ENCODE data around the gene NAT10.
A peak's percentile ranks its signal among the peaks of the same experiment; 100 is the strongest.
"Not testable (repeated sequence)": the region's sequence is repeated elsewhere in the genome, so short reads cannot be mapped to it uniquely, and the experiment has no call there.

Gene NAT10

DNA sequence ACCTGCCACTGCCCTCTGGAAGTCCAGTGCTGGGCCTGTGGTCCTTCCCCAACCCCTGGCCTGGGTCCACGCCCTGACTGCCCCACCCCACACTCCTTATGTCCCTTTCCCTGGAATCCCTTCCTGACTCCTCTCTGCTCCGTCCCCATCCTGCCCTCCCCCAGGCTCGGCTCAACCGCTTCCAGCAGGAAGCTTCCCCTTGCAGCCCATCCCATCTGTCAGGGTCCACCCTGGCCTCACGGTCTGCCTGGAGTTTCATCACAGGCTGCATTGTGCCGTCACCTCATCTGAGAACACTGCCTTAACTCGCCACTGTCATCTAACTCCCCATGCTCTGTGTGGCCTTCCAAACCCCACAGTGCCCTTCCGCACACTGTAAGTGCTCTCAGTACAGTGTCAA lies 64.3 kb downstream of the NAT10 start:
- DNase-seq = no peak

DNA sequence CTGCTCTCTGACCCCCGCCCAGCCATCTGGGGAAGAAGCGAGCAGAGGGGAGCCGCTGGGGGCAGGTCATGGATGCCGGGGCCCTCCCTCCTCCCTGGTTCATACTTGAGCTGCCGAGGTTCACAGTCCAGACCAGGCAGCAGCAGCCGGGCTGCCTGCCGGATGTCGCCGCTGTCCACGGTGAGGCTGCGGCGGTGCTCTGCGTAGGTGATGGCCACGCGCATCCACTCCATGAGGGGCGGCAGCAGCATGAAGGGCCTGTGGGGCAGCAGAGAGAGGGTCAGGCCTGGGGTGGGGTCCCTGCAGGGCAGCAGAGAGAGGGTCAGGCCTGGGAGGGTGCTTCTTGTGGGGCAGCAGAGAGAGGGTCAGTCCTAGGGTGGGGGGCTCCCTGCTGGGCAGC lies 67.6 kb downstream of the NAT10 start:
- no peak for DNase-seq

DNA sequence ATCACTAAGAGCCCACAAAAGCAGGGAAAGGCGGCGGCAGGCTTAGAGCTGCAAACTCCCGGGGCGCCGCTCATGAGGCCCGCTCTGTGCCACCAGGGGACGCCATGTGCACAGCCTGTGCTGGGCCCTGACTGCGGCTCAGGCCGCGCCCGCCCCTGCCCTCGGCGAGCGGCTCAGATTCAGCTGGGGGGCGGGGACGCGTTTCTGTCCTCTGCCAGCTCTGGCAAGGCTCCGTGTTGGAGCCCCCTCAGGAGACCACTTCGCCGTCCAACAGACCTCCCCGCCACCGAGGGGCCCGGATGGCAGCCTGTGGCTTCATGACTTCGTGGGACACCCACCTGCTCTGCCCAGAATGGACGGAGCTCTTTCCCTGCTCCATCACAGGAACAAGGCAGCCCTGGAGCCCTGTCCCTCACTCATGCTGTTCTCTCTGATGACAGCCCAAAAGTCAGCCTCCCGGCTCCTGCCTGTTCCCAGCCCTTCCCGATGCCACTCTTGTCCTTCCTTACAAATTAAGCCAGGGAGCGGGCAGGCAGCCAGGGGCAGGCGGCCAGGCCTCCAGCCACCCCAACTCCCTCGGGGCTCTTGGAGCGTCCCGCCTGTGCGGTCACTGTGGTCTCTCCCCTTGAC lies 69.1 kb downstream of the NAT10 start:
- DNase-seq = peak; percentile 21

DNA sequence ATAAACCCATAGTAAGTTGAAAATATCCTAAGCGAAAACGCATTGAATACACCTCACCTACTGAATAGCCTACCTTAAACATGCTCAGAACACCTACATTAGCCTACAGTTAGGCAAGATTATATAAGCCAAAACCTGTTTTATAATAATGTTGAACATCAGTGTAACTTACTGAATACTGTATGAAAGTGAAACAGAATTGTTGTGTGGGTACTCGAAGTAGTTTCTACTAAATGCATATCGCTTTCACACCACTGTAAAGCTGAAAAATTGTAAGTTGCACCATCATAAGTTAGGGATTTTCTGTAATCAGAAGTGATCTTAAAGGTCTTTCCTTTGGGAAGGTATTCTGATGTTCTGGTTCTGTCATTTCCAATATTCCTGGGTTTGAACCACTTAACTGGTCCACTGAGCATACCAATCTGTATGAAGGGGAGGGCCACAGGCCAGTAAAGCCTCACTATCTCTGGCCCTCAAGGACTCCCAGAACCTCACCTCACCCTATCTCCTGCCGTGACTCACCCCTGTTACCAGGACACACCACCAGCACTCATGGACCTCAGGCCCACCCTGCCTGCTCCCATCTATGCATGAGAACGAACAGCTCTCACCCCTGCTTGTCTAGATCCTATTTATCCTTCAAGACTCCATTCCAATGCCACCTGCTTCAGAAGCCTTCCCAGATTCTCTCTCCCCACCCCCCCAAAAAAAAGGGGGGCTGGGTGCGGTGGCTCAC lies 70.0 kb downstream of the NAT10 start:
- DNase-seq = no peak

DNA sequence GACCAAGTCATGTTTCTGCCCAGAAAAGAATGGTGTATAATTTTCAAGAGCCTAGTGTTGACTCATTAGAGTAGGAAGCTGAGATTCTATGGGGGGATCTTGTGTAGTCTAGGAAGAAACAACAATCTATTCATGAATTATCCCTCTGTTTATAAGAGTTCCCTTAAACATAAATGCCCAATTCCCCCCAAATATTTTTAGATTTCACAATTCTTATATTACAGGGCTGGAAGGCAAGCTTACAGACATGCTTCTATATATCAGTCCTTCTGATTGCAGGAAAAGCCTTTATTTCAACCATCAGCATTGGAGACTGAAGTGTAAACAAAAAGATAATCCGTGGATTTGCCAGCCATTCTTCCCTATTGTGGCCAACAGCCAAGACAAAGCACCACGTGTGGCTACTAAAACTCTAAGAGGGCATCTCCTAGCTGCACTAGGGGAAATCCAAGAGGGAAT lies 71.4 kb downstream of the NAT10 start:
- DNase-seq = peak; percentile 7

DNA sequence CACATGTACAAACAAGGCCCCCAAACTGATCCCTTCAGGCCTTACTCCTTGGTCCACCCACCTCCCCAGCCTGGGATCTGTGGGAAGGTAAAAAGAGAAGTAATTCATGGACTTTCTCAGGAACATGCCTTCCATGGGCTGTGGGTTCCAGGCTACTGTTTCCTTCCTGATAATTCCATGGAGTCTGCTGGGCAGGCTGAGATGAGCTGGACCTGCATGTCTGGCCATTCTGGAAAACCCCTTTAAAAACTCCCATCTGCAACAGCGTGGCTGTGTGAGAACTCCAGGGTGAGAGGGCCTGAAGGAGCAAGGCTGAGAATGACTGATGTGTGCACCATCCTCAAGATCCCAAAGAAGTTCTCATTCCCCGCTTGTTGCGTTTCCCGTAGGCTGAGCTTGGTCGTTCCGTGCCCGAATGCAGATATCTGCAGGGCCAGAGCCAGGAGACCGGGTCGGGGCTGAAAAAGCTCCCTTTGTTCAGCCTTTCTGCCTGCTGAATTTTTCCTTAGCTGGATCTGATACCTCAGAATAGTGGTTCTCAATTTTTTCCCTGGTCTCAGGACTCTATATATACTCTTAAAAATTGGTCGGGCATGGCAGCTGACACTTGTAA lies 72.9 kb downstream of the NAT10 start:
- no peak for DNase-seq

DNA sequence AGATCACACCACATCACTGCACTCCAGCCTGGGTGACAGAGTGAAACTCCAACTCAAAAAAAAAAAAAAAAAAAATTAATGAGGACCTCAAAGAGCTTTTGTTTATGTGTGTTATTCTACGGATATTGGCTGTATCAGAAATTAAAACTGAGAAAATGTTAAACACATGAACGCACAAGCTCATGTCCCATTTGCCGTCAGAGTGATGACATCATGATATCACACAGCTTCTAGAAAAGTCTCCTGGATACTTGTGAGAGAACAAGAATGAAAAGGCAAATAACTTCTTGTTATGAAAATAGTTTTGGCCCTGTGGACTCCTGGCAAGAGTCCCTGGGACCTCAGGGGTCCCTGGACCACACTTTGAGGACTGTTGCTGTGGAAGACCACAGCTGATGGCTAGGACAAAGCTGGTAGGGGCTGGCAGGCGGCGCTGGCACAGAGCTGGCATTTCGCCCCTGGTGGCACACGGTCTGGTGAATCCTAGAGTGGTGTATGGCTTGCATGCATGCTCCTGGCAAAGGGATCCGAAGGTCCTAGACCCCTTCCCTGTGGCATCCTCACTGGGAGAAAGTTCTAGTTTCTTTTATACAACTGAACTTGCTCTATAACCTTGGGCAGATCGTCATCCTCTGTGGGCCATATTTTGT lies 73.7 kb downstream of the NAT10 start:
- DNase-seq = no peak

DNA sequence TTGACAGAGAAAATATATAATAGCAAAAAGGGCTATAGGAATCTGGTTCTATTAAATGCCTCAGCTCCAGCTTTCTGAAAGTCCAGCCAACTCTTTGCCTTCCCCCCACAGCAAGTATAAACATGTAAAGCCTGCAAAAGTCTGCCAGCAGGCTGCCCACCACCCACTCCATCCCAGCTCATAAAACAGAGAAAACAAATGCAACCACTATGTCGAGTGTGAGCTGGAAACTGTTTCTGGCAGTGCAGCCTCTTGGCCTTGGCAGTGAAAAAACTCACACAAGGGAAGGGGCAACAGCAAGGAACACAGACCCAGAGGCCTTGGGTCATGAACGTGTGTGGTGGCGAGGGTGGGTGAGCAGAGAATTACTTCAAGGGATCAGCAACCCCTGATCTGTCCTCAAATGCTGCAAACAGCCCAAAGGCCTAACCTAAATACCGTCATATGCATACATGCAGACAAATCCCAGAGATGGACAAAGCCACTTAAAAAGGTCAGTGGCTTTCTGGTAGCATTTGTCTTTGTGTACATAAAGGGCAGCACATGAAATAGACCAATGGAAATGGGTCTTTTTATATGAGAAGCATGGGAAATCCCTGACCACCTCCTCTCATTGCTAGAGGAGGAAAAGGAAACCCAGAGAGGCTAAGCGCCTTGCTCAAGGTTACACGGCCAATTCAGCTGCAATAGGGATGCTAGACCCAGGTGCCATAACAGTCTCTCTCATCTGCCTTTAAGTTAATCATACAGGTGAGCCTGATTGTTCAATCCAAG lies 74.8 kb downstream of the NAT10 start:
- DNase-seq = no peak

DNA sequence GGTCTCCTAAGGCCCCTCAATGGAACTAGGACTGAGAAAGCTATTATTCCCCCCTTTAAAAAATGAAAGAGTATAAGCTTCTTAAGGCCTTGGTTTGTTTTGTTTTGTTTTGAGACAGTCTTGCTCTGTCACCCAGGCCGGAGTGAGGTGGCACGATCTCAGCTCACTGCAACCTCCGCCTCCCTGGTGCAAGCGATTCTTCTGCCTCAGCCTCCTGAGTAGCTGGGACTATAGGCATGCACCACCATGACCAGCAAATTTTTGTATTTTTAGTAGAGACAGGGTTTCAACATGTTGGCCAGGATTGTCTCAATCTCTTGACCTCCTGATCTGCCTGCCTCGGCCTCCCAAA lies 75.4 kb downstream of the NAT10 start:
- DNase-seq = not testable (repeated sequence)

DNA sequence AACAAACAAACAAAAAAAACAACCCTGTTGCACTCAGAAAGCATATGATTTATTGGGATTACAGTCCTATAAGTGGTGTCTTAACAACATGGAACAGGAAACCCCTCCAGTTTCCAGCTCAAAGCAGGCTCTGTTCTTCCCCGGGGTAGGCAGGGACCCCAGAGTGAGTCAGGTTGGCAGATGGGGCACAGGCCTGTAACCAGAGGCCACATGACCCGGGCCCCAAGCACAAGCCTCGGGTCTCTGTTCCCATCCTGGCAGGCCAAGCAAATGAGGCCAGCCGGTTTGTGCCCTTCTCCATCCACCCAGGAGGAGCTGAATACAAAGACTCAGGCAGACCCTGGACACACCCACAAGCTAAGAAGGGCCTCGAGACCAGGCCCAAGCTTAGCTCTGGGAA lies 75.8 kb downstream of the NAT10 start:
- no peak for DNase-seq

DNA sequence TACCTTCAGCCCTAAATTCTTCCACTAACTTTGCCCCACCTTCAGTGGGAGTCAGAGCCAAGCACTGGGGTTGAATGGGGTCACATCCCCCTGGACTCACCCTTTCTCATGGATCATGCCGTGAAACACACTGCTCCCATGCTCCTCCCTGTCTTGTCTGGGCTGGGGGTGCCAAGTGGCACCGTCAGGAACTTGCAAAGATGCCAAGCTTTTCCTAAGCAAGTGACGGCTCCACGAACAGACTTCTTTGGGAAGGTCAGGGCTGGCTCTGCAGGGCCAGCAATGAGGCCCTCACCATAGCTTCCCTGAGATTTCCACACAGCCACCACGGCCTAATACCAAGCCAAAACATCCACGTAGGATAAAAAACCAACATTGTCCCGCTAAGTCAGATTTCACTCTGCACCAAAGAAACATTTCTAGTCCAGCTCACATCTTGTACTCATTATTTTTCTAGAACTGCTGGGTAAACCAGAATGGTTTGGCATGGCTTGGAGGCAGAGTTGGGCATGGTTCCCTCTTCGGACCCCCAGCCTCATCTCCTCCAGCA lies 76.5 kb downstream of the NAT10 start:
- no peak for DNase-seq

DNA sequence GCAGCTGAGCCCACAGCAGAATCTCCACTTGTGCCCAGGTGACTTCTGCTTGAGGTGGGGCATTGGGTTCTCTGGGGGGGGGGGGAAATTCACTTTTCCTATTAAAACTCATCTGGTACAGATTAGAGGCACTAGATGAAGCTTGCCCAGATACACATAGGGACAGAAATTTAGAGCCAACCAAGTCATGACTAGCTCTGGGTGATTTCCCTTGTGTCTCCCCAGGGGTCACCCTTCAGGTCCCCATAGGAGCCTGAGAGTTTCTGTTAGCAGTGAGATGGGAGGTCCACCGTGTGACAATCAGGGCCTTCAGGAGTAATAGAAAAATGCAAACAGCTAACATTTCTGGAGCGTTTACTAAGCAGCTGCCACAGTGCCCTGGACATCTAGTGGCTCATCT lies 77.0 kb downstream of the NAT10 start:
- DNase-seq = no peak

DNA sequence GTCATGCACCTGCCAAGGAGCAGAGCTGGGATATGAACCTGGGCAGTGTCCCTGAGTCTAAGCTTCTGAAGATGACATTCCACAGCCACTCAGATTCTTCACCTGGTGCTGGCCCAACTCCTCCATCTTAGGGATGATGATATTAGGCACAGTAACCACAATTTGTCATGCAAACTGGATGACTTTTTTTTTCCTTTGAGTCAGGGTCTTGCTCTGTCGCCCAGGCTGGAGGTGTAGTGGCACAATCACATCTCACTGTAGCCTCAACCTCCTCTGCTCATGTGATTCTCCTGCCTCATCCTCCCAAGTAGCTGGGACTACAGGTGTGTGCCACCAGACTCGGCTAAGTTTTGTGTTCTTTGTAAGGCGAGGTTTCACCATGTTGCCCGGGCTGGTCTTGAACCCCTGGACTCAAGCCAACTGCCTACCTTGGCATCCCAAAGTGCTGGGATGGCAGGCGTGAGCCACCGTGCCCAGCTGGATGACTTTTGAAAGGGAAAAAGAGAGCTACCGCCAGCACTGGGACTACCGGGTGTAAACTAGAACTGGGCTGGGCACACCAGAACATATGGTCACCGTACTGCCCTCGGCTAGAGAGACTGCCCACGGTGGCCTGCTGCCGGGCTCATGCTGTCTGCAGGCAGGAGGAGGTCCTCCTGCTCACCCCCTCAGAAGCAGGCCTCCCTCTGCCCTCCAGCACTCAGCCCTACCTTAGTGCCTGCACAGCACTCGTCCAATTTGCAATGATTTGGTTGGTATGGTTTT lies 77.7 kb downstream of the NAT10 start:
- DNase-seq = no peak

DNA sequence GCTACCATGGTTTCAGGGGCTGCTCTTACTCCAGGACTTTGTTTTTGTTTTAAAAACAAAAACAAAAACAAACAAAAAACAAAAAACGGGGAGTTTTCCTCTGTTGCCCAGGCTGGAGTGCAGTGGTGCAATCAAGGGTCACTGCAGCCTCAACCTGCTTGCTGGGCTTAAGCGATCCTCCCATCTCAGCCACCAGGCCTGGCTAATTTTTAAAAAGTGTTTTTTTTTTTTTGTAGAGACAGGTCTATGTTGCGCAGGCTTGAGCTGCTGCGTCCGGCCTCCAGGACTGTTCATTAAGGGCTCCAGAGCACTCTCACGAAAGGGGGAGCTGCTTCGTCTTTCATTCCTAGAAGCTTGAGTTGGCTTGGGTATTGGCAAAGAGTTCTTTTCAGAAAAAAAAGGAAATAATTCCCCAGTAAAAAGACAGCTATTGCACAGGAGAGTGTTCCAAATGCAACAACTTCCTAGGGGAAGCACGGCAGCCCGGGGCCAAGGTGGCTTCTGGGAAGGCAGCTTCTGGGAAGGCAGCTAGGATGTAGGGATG lies 78.5 kb downstream of the NAT10 start:
- DNase-seq = no peak

DNA sequence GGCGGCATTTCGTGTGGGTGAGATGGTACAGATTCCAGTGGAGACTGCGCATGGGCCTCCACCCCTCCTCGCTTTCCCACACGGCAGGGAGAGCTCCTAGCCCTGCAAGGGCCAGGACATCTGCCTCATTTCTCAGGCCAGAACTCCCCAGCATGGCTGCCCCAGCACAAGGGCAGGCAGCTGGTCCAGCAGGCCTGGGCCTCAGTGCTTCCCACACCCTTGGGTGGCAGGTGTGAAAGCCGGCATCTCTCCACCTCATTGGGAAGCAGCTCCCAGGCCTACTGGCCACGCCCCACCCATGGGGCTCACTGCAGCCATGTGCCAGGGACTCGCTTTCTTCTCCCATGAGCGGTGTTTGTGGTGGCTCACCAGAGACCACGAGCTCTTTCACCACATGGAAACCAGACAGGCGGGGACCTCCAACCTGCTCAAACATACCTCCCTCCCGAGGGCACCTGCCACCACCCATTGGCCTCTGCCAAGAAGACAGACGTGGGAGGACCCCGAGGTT lies 79.1 kb downstream of the NAT10 start:
- DNase-seq = no peak

DNA sequence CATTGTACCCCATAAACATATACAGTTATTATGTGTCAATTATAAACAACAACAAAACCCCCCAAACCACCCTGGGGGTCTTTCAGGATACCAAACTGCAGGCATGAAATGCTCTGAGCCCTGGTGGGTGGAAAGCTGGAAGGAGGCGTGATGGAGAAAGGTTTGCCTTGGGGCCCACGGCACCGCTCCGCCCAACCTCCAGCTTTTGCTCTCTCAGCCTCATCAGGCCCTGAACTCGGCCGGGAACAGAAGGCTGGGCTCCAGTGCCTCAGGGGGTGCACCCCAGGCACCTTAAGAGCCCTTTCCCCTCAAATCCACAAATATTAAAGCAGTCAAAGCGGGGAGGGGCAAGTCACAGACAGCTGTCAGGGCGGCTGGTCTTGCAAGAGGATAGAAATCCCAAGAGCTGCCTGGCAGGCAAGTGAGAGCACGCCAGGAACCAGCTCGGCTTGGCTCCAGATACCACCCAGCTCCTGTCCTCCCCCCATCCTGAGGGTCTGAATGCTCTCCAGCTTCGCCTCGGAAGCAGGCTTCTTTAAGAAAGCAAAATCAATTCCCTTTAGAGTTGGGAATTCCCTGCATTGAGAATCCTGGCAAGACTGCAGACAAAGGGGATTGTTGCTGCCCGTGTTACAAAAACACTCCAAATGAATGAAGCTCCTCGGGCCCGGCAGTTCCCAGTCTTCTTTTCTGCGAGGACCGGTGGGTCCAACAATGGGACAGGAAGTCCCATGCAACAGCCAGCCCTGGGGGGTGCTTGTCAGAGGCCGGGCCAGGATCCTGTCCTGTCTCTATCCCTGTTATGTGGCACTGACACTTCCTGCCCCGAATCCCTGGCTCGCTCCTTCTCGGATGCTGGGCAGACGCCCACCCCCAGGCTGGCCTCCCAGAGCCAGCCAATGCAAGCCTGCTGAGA lies 80.8 kb downstream of the NAT10 start:
- DNase-seq = no peak

DNA sequence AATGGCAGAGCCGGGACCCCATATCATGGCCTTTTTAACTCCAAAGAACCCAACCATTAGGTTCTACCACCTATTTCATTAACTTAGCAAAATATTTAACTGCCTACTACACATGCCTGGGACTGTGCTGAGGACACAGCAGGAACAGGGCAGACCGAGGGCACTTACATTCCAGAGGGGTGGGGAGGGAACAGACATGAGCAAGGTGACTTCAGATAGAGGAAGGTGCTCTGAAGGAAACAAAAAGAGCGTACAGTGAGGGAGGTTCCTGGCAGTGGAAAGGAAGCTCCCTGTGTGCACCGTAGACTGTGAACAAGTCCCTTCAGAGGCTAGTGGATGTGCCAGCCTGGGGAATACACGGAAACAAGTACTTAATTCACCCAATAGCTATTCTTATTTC lies 82.8 kb downstream of the NAT10 start:
- no peak for DNase-seq

DNA sequence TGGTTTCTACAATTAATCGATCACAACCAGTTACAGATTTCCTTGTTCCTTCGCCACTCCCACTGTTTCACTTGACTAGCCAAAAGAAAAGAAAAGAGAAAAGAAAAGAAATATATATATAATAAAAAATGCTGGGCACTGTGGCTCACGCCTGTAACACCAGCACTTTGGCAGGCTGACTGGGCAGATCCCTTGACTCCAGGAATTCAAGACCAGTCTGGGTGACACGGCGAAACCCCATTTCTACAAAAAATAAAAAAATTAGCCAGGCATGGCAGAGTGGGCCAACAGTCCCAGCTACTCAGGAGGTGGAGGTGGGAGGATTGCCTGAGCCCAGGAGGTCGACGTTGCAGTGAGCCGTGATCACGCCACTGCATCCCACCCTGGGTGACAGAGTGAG lies 83.8 kb downstream of the NAT10 start:
- no peak for DNase-seq

DNA sequence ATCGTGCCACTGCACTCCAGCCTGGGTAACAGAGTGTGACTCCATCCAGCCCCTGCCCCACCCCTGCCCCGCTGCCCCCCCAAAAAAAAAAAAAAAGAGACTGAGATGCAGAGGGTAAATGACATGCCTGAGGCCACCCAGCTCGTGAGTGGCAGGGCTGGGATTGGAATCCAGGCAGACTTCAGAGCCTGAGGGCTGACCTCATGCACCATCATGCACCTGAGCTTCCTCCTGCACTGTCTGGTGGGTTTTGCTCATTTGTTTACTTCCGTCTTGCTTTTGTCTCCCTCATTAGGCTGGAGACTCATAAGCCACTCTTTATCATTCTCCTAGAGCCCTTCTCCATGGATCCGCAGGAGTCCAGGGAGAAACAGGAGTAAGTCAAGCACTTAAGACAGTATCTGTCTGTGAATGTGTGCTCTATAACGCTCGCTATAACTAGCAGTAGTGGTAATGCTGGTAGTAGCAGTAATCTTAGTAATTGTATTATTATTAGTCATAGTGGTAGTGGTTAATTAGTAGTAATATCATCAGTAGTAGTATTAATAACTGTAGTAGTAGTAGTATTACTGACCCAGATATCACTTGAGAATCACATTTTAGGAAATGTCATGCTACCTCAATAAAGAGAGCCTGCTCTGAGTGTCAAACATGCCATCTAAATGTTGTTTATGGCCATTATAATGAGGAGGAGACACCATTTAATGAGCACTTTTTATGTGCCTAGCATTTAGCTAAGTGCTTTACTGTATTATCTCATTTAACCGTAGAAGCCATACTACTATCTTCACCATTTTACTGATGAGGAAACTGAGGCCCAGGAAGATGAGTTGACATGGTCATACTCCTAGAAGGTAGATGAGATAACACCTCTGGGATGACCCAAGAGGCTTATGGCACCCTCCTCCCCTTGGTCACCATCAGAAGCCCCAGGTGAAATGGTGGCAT lies 85.0 kb downstream of the NAT10 start:
- DNase-seq = no peak

Data from DMS153 (cell line).